ENCODE results near the gene SLC25A47.
"Not testable (repeated sequence)": the region's sequence is repeated elsewhere in the genome, so short reads cannot be mapped to it uniquely, and the experiment has no call there.

SLC25A47 gene

GRCh38 chr14:100325231-100325632, 2.1 kb downstream of the SLC25A47 start:
- no peak for DNase-seq (ENCODE audit: low spot score)

- no peak for DNase-seq (ENCODE audit: low spot score)
These were observed 2.8 kb downstream of the SLC25A47 start for GRCh38 chr14:100325958-100326357.

GRCh38 chr14:100327128-100327527, 4.0 kb downstream of the SLC25A47 start:
- DNase-seq (ENCODE audit: low spot score): no peak

- no peak for DNase-seq (ENCODE audit: low spot score)
These were observed 5.5 kb downstream of the SLC25A47 start for GRCh38 chr14:100328495-100329163.

- DNase-seq (ENCODE audit: low spot score): no peak
These were observed 6.3 kb downstream of the SLC25A47 start for GRCh38 chr14:100329233-100330006.

- no peak for DNase-seq (ENCODE audit: low spot score)
These were observed 6.8 kb downstream of the SLC25A47 start for GRCh38 chr14:100330007-100330344.

- no peak for DNase-seq (ENCODE audit: low spot score)
These were observed 7.3 kb downstream of the SLC25A47 start for GRCh38 chr14:100330388-100330931.

- DNase-seq (ENCODE audit: low spot score): no peak
These were observed 9.0 kb downstream of the SLC25A47 start for GRCh38 chr14:100332071-100332639.

GRCh38 chr14:100332797-100333196, 9.7 kb downstream of the SLC25A47 start:
- DNase-seq (ENCODE audit: low spot score): no peak

GRCh38 chr14:100333311-100333710, 10.2 kb downstream of the SLC25A47 start:
- no peak for DNase-seq (ENCODE audit: low spot score)

- no peak for DNase-seq (ENCODE audit: low spot score)
These were observed 10.7 kb downstream of the SLC25A47 start for GRCh38 chr14:100333827-100334226.

- no peak for DNase-seq (ENCODE audit: low spot score)
These were observed 11.8 kb downstream of the SLC25A47 start for GRCh38 chr14:100334904-100335303.

- peak; percentile 71 for DNase-seq (ENCODE audit: low spot score)
These were observed 13.7 kb downstream of the SLC25A47 start for GRCh38 chr14:100336618-100337530.

GRCh38 chr14:100339766-100340422, 16.8 kb downstream of the SLC25A47 start:
- no peak for DNase-seq (ENCODE audit: low spot score)

- no peak for DNase-seq (ENCODE audit: low spot score)
These were observed 17.3 kb downstream of the SLC25A47 start for GRCh38 chr14:100340423-100340813.

GRCh38 chr14:100341301-100342031, 18.3 kb downstream of the SLC25A47 start:
- peak; percentile 98 for DNase-seq (ENCODE audit: low spot score)

- DNase-seq (ENCODE audit: low spot score): no peak
These were observed 19.1 kb downstream of the SLC25A47 start for GRCh38 chr14:100342195-100342594.

- not testable (repeated sequence) for DNase-seq (ENCODE audit: low spot score)
These were observed 19.7 kb downstream of the SLC25A47 start for GRCh38 chr14:100342826-100343225.

GRCh38 chr14:100344657-100345056, 21.5 kb downstream of the SLC25A47 start:
- DNase-seq (ENCODE audit: low spot score): not testable (repeated sequence)

GRCh38 chr14:100345711-100346110, 22.6 kb downstream of the SLC25A47 start:
- no peak for DNase-seq (ENCODE audit: low spot score)
